HepG2 (cell line): ENCODE measurements around the gene JPH4. TPM values are rescaled to one million over a fixed set of nuclear protein-coding genes. Genes with fewer than 3 reads are reported as not detected.
A peak's percentile ranks its signal among the peaks of the same experiment; 100 is the strongest.

Experiments used
- BCL6 ChIP-seq: IDR thresholded peaks from 2 replicates; pipeline ENCODE4 v1.6.1; 2016; ENCODE audit warnings: missing genetic modification reagents, missing compliant biosample characterization
- EEA1 ChIP-seq: sonication (generic); formaldehyde crosslinking; IDR thresholded peaks from 2 replicates; pipeline ENCODE4 v1.5.1; 2020; ENCODE audit warnings: mild to moderate bottlenecking, missing genetic modification reagents, borderline replicate concordance
- GZF1 ChIP-seq: sonication (generic); formaldehyde crosslinking; IDR thresholded peaks from 2 replicates; pipeline ENCODE4 v1.5.1; 2020; ENCODE audit warnings: mild to moderate bottlenecking, missing genetic modification reagents
- HDAC1 ChIP-seq: sonication (generic); formaldehyde crosslinking; IDR thresholded peaks from 2 replicates; pipeline ENCODE4 v1.5.1; 2020; ENCODE audit warnings: mild to moderate bottlenecking, missing genetic modification reagents
- KDM2A ChIP-seq: sonication (generic); formaldehyde crosslinking; IDR thresholded peaks from 2 replicates; pipeline ENCODE4 v1.4.0; 2020; ENCODE audit warnings: low read depth, missing genetic modification reagents, borderline replicate concordance
- KMT2B ChIP-seq: IDR thresholded peaks from 2 replicates; pipeline ENCODE4 v1.6.1; 2016; ENCODE audit warnings: missing genetic modification reagents, missing compliant biosample characterization
- MBD4 ChIP-seq: IDR thresholded peaks from 2 replicates; pipeline ENCODE4 v1.6.1; 2012; ENCODE audit warnings: low read length, inconsistent platforms, borderline replicate concordance
- MBNL3 ChIP-seq: fragments of 250-450 bp; sonication (Bioruptor Pico); conservative IDR thresholded peaks from 2 replicates; pipeline ENCODE4 v1.8.0; 2022; ENCODE audit warnings: mild to moderate bottlenecking, inconsistent platforms
- MIXL1 ChIP-seq: IDR thresholded peaks from 2 replicates; pipeline ENCODE4 v1.6.1; 2016
- NR2C2 ChIP-seq: sonication (generic); formaldehyde crosslinking; IDR thresholded peaks from 2 replicates; pipeline ENCODE4 v1.4.0; 2020; ENCODE audit warnings: missing genetic modification reagents, mild to moderate bottlenecking, moderate library complexity, borderline replicate concordance
- ONECUT2 ChIP-seq: sonication (generic); formaldehyde crosslinking; IDR thresholded peaks from 2 replicates; pipeline ENCODE4 v1.4.0; 2020; ENCODE audit warnings: missing genetic modification reagents
- POGK ChIP-seq: sonication (generic); formaldehyde crosslinking; conservative IDR thresholded peaks from 2 replicates; pipeline ENCODE4 v1.8.0; 2022; ENCODE audit warnings: mild to moderate bottlenecking, moderate library complexity, missing genetic modification reagents
- RFX5 ChIP-seq: IDR thresholded peaks from 2 replicates; pipeline ENCODE4 v1.6.1; 2011; ENCODE audit warnings: low read depth, low read length, improper control_type of control experiment
- SIN3B ChIP-seq: fragments of 150-350 bp; IDR thresholded peaks from 2 replicates; pipeline ENCODE4 v1.6.1; 2014; ENCODE audit warnings: low read length
- SOX5 ChIP-seq: IDR thresholded peaks from 2 replicates; pipeline ENCODE4 v1.6.1; 2016; ENCODE audit warnings: borderline replicate concordance
- U2AF1 ChIP-seq: fragments of 200-400 bp; formaldehyde crosslinking; optimal IDR thresholded peaks from 2 replicates; pipeline ENCODE3; 2017; ENCODE audit warnings: mild to moderate bottlenecking, low read depth, low read length
- XRCC5 ChIP-seq: fragments of 200-400 bp; formaldehyde crosslinking; optimal IDR thresholded peaks from 2 replicates; pipeline ENCODE3; 2017; ENCODE audit warnings: mild to moderate bottlenecking, low read length
- ZFP36L2 ChIP-seq: sonication (generic); formaldehyde crosslinking; IDR thresholded peaks from 2 replicates; pipeline ENCODE4 v1.4.0; 2020; ENCODE audit warnings: missing genetic modification reagents
- ZFY ChIP-seq: sonication (generic); formaldehyde crosslinking; IDR thresholded peaks from 2 replicates; pipeline ENCODE4 v1.4.0; 2020; ENCODE audit warnings: missing genetic modification reagents
- ZNF549 ChIP-seq: sonication (generic); formaldehyde crosslinking; IDR thresholded peaks from 2 replicates; pipeline ENCODE4 v1.5.0; 2020; ENCODE audit warnings: missing genetic modification reagents
- ZNF629 ChIP-seq: sonication (generic); formaldehyde crosslinking; conservative IDR thresholded peaks from 2 replicates; pipeline ENCODE4 v1.5.0; 2020; ENCODE audit warnings: missing genetic modification reagents
- ZNF850 ChIP-seq: sonication (generic); formaldehyde crosslinking; conservative IDR thresholded peaks from 2 replicates; pipeline ENCODE4 v1.9.0; 2021; ENCODE audit warnings: mild to moderate bottlenecking, missing genetic modification reagents
- polyA plus RNA-seq, 8 experiments: library from polyadenylated mRNA; depleted of rRNA in 3 of 8; stranded (reverse) in 7 of 8; unstranded in 1 of 8; fragments of >200 nt; fragmentation: Illumina TruSeq in 4 of 8; extraction: Trizol in 4 of 8; gene quantifications; 2 replicates each; pipeline versions ENCODE4 v1.2.1 to v1.2.3, GENCODE V29; 2011 to 2016; ENCODE audit warnings: low read depth in 4 of 8, missing spikeins in 1 of 8, mixed read lengths in 1 of 8; ENCODE audit not compliant: insufficient read depth in 1 of 8
- total RNA-seq, 5 experiments: library from RNA; depleted of rRNA; stranded (reverse); fragments of >200 nt; fragmentation: Illumina TruSeq; extraction: Trizol; gene quantifications; 2 replicates each; pipeline ENCODE4 v1.2.3, GENCODE V29; 2016; ENCODE audit warnings: low read depth in 1 of 5
- TF ChIP-seq, protein P1 (sequence below): sonication (generic); formaldehyde crosslinking; IDR thresholded peaks from 2 replicates; pipeline ENCODE4 v1.4.0; 2020; ENCODE audit warnings: missing genetic modification reagents, borderline replicate concordance
- TF ChIP-seq, protein P2 (sequence below): sonication (generic); formaldehyde crosslinking; IDR thresholded peaks from 2 replicates; pipeline ENCODE4 v1.4.0; 2020; ENCODE audit warnings: missing genetic modification reagents
- TF ChIP-seq, protein P3 (sequence below): sonication (generic); formaldehyde crosslinking; IDR thresholded peaks from 2 replicates; pipeline ENCODE4 v1.4.0; 2020; ENCODE audit warnings: missing genetic modification reagents
- TF ChIP-seq, protein P4 (sequence below): sonication (generic); formaldehyde crosslinking; IDR thresholded peaks from 2 replicates; pipeline ENCODE4 v1.4.0; 2020; ENCODE audit warnings: mild to moderate bottlenecking, missing genetic modification reagents

Gene JPH4
- total and polyA plus RNA-seq, 2 of the 13 experiments (the other 11 are each of a cell fraction or from before 2014, with no cell fraction given) = 0.08 to 0.22 TPM

DNA sequence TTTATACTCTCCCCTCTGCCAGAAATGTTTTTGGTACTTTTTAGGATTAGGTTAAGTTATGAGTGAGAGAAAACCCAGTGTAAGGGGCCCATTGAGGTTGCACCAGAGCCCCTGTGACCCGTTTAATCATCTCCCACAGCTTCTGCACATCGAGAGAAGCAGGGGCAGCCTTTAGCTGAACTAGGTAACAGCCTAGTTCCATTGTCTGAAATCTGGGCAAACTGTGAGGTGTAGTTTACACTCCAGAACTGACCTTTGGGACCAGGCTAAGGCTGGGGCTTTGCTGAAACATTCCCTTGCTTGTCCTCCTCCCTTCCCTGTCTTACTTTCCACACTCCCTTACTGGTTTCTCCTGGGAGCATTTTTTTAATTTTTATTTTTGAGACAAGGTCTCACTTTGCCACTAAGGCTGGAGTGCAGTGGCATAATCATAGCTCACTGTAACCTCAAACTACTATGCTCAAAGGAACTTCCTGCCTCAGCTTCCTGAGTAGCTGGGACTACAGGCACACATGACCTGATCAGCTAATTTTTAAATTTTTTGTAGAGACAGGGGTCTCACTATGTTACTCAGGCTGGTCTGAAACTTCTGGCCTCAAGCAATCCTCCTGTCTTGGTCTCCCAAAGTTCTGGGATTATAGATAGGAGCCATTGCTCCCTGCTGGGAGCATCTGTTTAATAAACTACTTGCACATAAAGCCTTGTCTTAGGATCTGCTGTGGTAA is 31.7 kb upstream of the JPH4 start (continued):
- TF ChIP-seq, protein P1, sequence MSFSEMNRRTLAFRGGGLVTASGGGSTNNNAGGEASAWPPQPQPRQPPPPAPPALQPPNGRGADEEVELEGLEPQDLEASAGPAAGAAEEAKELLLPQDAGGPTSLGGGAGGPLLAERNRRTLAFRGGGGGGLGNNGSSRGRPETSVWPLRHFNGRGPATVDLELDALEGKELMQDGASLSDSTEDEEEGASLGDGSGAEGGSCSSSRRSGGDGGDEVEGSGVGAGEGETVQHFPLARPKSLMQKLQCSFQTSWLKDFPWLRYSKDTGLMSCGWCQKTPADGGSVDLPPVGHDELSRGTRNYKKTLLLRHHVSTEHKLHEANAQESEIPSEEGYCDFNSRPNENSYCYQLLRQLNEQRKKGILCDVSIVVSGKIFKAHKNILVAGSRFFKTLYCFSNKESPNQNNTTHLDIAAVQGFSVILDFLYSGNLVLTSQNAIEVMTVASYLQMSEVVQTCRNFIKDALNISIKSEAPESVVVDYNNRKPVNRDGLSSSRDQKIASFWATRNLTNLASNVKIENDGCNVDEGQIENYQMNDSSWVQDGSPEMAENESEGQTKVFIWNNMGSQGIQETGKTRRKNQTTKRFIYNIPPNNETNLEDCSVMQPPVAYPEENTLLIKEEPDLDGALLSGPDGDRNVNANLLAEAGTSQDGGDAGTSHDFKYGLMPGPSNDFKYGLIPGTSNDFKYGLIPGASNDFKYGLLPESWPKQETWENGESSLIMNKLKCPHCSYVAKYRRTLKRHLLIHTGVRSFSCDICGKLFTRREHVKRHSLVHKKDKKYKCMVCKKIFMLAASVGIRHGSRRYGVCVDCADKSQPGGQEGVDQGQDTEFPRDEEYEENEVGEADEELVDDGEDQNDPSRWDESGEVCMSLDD (CRISPR knock-in tag) = peak; percentile 46; the same call in 1 of the 2 replicates
- no peak for TF ChIP-seq SIN3B
- no peak for TF ChIP-seq MBNL3 (CRISPR knock-in tag)
- 0 out of 2 replicates have a peak, but pooled peaks have one; percentile 20 for TF ChIP-seq ONECUT2 (CRISPR knock-in tag)
- no peak for TF ChIP-seq MBD4
- TF ChIP-seq, protein P2, sequence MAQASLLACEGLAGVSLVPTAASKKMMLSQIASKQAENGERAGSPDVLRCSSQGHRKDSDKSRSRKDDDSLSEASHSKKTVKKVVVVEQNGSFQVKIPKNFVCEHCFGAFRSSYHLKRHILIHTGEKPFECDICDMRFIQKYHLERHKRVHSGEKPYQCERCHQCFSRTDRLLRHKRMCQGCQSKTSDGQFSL = no peak
- TF ChIP-seq, protein P3, sequence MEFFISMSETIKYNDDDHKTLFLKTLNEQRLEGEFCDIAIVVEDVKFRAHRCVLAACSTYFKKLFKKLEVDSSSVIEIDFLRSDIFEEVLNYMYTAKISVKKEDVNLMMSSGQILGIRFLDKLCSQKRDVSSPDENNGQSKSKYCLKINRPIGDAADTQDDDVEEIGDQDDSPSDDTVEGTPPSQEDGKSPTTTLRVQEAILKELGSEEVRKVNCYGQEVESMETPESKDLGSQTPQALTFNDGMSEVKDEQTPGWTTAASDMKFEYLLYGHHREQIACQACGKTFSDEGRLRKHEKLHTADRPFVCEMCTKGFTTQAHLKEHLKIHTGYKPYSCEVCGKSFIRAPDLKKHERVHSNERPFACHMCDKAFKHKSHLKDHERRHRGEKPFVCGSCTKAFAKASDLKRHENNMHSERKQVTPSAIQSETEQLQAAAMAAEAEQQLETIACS = no peak
- TF ChIP-seq KMT2B (CRISPR knock-in tag) = no peak
- no peak for TF ChIP-seq ZFP36L2 (CRISPR knock-in tag)
- TF ChIP-seq EEA1 (CRISPR knock-in tag) = no peak
- peak; percentile 56; the same call in 1 of the 2 replicates for TF ChIP-seq ZNF629
- peak; percentile 50; the same call in 1 of the 2 replicates for TF ChIP-seq ZFY (CRISPR knock-in tag)
- no peak; the same call in 1 of the 2 replicates for TF ChIP-seq GZF1 (CRISPR knock-in tag)
- no peak for TF ChIP-seq HDAC1
- no peak for TF ChIP-seq KDM2A
- TF ChIP-seq SOX5 (CRISPR knock-in tag) = peak; percentile 95
- TF ChIP-seq MIXL1 (CRISPR knock-in tag) = peak; percentile 76
- TF ChIP-seq, protein P4, sequence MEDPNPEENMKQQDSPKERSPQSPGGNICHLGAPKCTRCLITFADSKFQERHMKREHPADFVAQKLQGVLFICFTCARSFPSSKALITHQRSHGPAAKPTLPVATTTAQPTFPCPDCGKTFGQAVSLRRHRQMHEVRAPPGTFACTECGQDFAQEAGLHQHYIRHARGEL (CRISPR knock-in tag) = no peak
- TF ChIP-seq ZNF850 = no peak
- no peak; the same call in 1 of the 2 replicates for TF ChIP-seq NR2C2
- TF ChIP-seq U2AF1 = no peak
- peak; percentile 71 for TF ChIP-seq XRCC5
- peak; percentile 62 for TF ChIP-seq BCL6 (CRISPR knock-in tag)
- TF ChIP-seq RFX5 = no peak; the same call in 1 of the 2 replicates
- no peak for TF ChIP-seq POGK (CRISPR knock-in tag)
- 0 out of 2 replicates have a peak, but pooled peaks have one; percentile 60 for TF ChIP-seq ZNF549
